NCI-H1048 (cell line): ENCODE results near the gene OCEL1.
"Not testable (repeated sequence)": the region's sequence is repeated elsewhere in the genome, so short reads cannot be mapped to it uniquely, and the experiment has no call there.

ENCODE experiments used
- DNase-seq: peaks from one replicate; lab custom pipeline; 2025; lab: John Stamatoyannopoulos, UW

The OCEL1 gene, protein sequence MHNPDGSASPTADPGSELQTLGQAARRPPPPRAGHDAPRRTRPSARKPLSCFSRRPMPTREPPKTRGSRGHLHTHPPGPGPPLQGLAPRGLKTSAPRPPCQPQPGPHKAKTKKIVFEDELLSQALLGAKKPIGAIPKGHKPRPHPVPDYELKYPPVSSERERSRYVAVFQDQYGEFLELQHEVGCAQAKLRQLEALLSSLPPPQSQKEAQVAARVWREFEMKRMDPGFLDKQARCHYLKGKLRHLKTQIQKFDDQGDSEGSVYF

DNA sequence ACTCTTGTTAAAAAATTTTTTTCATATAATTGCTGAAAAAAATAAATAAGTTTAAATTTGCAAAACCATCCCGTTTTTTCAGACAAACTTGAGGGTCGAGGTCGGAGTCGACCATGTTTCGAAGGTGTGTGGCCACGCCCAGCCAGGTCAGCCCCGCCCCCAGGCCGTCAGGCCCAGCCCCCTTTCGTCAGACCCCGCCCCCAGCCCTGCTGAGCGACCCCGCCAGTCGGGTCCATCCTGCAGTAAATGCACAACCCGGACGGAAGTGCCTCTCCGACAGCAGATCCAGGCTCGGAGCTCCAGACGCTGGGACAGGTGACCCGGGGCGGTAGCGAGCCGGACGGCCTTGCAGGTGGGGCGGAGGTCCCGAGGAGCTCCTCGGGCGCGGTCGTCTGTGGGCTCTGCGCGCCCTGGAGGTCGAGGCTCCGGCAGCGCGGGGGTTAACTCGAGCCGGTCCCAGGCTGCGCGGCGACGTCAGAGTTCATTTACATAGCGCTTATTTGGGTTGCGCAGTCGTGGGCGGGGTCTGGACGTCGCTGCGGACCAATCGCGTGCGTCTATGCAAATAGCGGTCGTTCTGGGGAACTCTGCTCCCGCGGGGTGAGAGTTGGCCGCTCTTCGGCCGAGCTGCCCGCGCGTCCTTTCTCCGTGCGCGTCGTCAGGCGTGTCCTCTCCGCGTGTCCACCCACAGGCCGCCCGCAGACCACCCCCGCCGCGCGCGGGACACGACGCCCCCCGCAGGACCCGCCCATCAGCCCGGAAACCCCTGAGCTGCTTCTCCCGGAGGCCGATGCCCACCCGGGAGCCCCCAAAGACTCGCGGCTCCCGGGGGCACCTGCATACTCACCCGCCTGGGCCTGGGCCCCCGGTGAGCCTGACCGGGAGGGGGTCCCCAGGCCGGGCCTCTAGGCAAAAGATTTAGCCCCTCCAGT is at the start of gene OCEL1:
Gene OCEL1, plus strand, starts transcription at position 225 of the 932 bp plus-strand sequence. Its CDS starts 22 bp downstream, at position 247.
- peak; percentile 93 for DNase-seq

DNA sequence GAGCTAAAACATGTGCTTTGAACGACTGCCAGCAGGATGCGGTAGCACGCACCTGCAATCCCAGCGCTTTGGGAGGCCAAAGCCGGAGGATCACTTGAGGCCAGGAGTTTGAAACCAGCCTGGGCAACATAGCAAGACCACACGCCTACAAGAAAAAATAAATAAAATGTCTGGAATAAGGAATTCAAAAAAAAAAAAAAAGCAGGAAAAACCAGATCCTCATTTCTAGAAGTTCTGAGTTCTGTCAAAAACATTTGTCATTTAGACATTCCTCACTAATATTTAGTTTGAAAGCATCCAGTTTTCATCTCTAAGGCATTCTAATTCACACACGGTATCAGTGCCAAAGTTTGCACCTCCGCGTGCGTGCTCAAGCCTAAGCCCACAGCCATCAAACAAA is 47.7 kb upstream of the OCEL1 start:
- DNase-seq = no peak

DNA sequence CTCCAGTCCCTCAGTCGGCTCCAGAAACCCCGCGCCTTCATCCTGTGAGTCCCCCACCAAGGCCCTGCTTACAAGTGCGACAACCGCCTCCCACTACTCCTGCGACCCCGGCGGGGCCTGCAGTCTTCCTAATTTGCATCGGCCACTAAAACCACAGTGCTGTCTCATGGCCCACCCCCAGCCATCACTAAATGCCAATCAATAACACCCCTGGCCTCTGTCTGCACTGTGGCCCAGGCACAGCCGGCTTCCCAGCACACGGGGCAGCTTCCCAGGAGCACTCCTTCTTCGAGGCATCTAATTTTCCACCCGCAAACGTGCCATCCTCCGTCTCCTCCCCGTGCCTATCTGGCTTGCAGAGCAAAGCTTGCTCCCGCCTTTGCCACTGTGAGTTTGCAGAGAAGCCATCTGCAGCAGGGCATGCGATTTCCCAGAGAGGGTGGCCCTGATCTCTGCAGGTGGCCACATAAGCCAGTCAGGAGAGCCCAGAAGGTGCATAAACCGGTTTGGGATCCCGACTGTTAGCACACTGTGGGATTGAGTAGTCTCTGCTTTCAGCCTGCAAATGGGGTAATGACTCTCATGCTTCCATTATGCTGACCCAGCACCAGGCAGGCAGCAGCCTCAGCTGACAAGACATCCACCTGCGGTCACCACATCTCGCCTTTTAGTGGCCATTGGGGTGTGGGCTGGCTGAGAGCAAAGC is 44.9 kb upstream of the OCEL1 start:
- no peak for DNase-seq

DNA sequence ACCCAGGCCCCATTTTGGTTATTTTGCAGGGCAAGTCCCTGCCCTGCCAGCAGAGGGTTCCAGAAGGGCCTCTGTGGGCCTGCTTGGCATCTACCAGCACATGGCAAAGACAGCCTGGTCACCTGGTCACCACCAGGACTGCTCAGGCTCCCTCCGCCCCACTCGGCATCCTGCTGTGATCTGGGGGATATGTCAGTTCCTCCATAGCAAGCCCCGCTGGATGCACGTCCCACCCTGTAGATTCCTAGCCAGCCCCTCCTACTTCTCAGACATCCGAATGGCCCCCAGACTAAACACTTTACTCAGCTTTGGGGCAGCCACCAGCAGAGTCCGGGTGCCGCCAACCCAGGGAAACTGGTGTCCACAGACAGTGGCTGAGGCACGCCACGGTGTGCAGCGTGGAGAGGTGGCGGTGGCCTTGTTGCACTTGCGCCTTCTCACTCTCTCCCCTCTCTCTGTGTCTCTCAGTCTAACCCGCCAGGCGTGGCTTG is 42.7 kb upstream of the OCEL1 start:
- DNase-seq = no peak

DNA sequence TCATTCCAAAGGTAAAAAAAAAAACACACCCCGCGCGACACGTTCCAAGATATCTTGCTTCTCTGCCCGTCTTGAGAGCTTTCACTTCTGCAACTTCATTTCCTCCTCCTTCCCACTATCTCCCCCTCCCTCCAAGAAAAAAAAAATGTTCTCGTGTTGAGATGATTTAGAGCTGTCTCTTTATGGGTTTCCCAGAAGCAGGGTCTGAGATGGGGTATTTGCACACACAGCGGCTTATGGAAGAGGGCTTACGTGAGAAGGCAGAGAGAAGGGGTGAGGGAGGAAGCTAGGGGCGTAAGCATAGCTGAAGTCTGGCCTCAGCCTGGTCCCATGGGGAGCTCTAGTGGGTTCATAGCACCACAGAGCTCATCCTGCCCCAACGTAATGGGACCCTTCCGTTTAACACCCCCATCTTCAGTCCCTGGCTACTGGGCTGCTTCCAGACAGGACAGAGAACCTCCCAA is 42.1 kb upstream of the OCEL1 start:
- DNase-seq = no peak

DNA sequence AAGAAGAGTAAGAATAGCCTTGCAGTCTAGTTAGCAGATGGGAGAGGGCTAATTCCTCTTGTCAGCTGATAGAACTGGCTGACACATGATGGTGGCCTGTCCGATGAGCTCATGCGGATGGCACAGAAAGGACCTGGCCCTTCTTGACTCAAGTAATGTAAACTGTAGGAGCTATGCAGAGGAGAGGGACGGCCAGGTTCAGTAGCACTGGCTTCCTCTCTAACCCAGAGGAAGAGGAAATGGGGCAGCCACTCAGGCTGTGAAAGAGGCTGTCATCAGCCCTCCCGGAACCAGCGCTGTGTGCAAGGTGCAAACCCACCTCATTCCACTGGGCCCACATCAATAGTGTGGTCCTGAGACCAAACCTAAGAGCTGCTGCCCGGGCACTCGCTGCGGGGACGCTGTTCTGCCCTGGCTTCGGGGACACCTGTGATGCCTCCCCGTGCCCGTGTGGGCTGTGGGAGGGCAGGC is 41.6 kb upstream of the OCEL1 start:
- DNase-seq = no peak

DNA sequence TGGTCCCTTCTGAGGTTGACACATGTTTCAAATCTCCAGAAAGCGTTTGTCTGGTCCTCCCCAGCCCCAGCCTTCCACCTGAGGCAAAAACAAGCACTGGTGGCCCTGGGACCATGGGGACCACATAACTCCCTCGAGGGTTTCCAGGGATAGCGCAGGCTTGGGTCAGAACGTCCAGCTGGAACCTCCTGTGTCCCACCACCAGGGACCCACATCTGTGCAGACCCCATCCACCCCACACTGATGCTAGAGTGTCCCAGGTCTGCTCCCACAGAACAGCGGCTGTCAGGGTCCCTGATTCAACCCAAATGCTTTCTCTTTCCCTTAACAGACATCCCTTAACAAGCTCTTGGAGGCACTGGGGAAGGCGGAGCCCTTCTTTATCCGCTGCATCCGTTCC is 40.4 kb upstream of the OCEL1 start:
- DNase-seq = no peak

DNA sequence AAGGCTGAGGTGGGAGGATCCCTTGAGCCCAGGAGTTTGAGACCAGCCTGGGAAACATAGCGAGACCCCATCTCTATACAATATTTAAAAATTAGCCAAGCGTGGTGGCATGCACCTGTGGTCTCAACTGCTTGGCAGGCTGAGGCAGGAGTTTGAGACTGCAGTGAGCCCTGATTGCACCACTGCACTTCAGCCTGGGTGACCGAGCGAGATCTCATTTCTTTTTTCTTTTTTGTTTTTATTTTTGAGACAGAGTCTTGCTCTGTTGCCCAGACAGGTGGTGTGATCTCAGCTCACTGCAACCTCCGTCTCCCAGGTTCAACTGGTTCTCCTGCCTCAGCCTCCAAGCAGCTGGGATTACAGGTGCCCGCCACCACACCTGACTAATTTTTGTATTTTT is 34.3 kb upstream of the OCEL1 start:
- DNase-seq = not testable (repeated sequence)

DNA sequence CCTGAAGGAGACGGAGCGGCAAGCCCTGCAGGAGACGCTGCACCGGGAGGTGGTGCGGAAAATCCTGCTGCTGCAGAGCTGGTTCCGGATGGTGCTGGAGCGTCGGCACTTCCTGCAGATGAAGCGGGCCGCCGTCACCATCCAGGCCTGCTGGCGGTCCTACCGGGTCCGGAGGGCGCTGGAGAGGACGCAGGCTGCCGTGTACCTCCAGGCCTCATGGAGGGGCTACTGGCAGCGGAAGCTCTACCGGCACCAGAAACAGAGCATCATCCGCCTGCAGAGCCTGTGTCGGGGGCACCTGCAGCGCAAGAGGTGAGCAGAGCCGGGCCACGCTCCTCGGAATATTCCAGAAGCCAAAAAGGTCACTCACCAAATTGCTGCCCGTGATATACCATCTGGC is 33.3 kb upstream of the OCEL1 start:
- no peak for DNase-seq

DNA sequence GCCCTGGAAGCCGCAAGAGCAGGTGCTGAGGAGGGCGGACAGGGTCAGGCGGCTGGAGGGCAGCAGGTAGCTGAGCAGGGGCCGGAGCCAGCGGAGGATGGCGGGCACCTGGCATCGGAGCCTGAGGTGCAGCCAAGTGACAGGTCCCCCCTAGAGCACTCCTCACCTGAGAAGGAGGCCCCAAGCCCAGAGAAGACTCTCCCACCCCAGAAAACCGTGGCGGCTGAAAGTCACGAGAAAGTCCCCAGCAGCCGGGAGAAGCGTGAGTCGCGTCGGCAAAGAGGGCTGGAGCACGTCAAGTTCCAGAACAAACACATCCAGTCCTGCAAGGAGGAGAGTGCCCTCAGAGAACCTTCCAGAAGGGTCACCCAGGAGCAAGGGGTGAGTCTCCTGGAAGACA is 31.4 kb upstream of the OCEL1 start:
- no peak for DNase-seq

DNA sequence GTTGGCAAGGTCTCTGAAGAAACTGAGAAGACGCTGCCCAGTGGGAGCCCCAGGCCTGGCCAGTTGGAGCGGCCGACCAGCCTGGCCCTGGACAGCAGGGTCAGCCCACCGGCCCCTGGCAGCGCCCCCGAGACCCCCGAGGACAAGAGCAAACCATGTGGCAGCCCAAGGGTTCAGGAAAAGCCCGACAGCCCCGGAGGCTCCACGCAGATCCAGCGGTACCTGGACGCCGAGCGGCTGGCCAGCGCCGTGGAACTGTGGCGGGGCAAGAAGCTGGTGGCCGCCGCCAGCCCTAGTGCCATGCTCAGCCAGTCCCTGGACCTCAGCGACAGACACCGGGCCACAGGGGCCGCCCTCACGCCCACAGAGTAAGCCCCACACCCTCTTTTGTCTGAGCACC is 30.9 kb upstream of the OCEL1 start:
- DNase-seq = no peak

DNA sequence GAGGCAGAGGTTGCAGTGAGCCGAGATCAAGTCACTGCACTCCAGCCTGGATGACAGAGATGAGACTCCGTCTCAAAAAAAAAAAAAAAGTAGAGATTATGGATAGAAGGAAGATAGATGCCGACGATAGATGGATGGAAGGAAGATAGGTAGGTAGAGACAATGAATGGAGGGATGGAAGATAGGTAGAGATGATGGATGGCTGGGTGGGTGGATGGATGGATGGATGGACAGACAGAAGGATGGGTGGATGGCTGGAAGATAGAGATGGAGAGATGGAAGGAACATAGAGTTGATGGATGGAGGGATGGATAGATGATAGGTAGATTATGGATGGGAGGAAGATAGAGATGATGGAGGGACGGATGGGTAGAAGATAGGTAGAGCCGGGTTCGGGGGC is 29.4 kb upstream of the OCEL1 start:
- no peak for DNase-seq

DNA sequence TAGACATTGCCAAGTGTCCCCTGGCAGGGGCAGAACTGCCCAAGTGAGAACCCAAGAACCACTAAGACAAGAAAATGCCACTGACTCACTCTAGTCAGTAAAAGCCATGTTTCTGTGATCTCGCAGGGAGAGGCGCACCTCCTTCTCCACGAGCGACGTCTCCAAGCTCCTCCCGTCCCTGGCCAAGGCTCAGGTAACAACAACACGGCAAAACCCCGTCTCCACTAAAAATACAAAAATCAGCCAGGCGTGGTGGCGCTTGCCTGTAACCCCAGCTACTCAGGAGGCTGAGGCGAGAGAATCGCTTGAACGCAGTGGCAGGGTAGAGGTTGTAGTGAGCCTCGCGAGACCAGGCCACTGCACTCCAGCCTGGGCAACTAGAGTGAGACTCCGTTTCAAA is 28.4 kb upstream of the OCEL1 start:
- DNase-seq = no peak

DNA sequence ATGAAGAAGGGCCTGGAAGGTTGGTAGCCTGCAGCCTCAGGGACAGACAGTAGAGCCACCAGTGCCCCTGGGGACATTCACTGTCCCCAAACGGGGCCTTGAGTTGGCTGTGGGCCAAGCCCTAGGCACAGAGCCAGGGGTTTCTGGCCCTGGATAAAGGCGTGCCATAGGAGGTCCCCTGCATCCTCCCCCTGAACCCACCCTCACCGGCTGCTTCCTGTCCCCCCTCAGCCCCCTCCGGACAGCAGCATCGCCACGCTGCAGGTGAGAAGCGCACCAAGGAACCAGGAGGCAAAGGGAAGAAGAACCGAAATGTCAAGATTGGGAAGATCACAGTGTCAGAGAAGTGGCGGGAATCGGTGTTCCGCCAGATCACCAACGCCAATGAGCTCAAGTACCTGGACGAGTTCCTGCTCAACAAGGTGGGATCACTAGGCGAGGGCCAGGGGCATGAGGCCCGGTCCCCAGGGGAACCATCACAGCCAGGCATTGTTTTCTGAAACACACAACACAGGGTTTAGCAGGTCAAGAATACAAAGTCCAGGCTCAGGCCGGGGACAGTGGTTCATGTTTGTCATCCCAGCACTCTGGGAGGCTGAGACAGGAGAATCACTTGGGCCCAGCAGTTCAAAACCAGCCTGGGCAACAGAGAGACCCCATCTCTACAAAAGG is 25.5 kb upstream of the OCEL1 start:
- no peak for DNase-seq

DNA sequence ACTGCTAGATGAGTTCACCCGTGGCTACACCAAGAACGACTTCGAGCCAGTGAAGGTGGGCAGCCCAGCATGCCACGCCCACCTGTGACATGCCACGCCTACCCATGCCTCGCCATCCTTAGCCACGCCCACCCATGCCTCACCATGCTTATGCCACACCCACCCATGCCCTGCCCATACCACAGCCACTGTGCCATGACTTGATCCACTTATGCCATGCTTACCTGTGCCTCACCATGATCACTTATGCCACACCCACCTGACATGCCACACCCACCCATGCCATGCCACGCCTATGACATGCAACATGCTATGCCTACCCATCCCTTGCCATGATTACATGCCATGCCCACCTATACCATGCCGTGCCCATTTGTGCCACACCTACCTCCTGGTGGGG is 23.8 kb upstream of the OCEL1 start:
- no peak for DNase-seq

DNA sequence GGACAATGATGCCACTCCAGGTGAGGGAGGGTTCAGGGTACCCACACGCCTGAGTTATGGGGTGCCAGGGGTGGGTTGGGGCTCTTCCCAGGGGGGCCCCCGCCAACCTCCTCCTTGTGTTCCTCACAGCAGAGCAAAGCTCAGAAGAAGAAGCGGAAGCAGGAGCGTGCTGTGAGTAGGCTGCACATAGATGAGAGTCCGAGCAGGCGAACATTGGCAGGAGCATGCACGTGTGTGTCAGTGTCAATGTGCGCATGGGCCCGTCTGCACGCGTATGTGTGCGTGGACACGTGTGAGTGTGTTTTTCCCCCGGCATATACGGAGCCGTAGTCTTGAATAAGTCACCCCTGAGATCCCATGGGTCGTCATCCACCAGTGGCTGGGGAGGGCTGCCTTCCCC is 23.3 kb upstream of the OCEL1 start:
- no peak for DNase-seq

DNA sequence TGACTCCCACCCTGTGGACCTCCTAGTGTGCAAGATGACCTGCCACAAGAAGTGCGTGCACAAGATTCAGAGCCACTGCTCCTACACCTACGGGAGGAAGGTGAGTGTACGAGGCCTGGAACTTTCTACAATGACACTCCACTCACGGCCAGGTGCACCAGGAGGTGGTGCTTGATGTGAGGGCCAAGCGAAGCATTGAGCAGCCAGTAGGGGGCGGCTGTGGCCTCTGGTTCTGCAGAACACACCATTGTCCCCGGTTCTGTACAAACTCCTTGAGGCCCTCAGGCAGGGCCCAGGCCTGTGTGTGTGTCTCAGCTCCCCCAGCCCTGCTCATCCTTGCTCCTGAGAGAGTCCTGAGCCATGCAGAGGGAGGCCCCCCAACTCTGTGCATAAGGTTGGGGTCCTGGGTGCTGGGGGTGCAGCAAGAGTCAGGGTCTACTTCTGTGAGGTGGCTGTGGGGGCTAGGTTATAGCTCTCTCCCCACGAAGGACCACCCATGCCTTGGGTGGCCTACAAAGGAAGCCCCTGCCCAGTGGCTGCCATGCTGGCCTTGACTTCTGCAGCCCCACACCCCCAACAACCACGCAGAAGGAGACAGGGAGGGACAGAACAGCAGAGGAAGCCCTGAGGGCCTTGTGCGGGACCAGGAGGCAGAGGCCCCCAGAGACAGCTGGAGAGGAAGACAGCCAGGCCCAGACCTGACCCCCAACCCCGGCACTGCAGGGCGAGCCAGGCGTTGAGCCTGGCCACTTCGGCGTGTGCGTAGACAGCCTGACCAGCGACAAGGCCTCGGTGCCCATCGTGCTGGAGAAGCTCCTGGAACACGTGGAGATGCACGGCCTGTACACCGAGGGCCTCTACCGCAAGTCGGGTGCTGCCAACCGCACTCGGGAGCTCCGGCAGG is 20.5 kb upstream of the OCEL1 start:
- no peak for DNase-seq

DNA sequence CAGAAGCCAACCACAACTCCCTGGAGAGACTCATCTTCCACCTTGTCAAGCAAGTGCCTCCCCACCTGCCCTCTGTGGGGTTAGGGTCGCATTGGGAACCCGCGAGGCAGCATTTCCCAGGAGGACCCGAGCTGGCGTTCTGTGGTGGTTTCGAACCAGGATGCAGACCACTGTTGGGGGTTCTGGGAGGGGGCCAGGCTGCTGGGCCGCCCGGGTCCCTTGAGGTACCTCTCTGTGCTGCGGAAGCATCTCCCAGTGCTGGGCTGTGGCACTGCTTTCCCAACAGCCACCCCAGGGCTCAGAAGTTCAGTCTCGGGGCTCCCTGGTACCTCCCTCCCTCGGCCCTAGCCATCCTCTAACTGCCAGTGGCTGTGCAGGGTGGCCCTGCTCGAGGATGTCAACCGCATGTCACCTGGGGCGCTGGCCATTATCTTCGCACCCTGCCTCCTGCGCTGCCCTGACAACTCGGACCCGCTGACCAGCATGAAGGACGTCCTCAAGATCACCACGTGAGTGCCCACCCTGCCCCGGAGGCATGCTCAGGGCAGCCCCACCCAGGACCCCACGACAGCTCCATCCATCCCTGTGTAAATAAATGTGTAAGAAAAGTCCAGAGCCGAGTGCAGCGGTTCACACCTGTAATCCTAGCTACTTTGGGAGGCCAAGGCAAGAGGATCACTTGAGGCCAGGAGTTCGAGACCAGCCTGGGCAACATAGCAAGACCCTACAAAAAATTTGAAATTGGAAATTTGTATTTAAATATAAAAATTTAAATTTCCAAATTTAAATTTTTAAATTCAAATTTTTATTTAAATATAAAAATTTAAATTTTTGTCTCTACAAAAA is 19.1 kb upstream of the OCEL1 start:
- DNase-seq = no peak

DNA sequence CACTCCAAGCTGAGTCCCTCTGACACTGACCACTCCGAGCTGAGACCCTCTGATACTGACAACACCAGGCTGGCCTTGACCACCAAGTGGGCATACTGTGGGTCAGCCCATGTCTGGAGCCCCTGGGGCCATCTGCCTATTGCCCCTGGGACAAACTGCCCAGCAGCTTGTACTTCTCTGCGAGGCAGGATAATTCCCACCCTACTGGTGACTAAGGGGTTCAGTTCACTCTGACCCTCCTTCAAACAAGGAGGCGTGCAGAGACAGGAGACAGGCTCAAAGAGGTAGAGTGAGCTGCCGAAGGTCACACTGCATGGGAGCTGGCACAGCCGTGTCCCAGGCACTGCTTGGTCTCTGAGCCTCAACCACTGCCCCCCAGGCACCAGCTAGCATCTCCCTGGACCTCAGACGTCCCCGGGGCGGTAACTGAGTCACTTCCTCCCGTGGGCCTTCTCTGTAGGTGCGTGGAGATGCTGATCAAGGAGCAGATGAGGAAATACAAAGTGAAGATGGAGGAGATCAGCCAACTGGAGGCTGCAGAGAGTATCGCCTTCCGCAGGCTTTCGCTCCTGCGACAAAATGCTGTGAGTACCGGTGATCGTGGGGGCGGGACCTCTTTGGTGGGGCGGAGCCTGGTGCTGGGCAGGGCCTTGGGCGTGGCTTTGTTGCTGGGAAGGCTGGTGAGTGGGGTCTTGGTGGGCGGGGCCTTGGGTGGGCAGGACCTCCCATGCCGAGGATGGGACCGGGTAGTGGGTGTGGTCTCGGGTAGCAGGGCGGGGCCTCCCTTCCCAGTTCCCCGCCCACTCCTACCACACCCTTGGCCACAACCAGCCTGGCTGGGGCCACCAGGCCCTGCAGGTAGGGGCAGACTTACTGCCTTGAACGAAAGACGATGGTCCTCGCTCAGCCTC is 16.6 kb upstream of the OCEL1 start:
- peak; percentile 83 for DNase-seq
